Right renal cortex interstitium (tissue), 3 donors: ENCODE results near the gene FAM162A. TPM values are rescaled to one million over a fixed set of nuclear protein-coding genes. Genes with fewer than 3 reads are reported as not detected.
"Not testable (repeated sequence)": the region's sequence is repeated elsewhere in the genome, so short reads cannot be mapped to it uniquely, and the experiment has no call there.

Source experiments
- DNase-seq, 3 donors: peaks; one replicate each; pipeline ENCODE4 v3.0.0-alpha.2; 2013; ENCODE audit warnings: low read depth in 3 of 3, low spot score in 2 of 3
- polyA plus RNA-seq, 3 donors: library from polyadenylated mRNA; unstranded; fragments of 120-200 nt; gene quantifications; one replicate each; pipeline ENCODE4 v1.2.1, GENCODE V29; 2013; ENCODE audit not compliant: insufficient read length in 3 of 3

The FAM162A gene, protein sequence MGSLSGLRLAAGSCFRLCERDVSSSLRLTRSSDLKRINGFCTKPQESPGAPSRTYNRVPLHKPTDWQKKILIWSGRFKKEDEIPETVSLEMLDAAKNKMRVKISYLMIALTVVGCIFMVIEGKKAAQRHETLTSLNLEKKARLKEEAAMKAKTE
- 10 to 100 TPM; 81.7 to 86.4 (median 85.7) TPM for polyA plus RNA-seq

DNA sequence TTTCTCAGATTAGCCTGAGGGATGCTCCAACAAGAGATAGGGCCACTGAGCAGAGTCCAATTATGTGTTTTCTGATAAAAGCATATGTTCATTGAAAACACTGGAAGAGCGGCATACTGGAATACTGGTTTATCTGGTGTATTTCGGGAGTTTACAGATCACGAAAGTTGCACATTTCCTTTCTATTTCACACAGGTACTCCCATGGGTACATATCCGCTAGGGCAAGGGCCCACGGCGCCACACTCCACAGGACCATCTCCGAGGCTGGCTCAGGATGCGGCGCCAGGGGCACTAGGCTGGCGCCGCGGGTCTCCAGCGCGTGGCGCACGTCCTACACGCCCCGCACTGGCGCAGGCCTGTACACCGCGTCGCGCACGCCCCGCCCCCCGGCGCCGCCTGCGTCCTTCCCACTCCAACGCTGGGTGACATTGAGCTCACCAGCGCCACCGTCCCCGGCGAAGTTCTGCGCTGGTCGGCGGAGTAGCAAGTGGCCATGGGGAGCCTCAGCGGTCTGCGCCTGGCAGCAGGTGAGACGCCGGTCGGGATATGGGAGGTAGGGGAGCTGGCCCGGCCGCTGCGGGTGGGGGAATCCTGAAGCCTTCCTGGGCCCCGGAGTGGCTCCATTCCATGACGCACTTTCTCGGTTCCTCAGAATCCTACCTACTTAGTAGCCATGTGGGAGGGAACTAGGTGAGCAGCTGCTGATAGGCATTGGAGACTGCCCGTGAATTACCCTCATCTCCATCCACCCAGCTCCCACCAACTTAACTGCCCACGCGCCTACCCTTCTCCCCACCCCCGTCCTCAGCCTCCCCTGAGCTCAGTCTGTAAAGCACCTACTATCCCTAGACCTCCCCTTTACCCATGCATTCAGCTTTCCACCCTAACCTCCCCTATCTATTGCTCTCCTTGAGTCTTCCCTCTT is at the start of gene FAM162A:
TSS of gene FAM162A (plus strand) at position 412 of the 927 bp plus-strand sequence. CDS start at position 496, 84 bp downstream.
- DNase-seq: peak; percentile 82 to 90 (median 85)

DNA sequence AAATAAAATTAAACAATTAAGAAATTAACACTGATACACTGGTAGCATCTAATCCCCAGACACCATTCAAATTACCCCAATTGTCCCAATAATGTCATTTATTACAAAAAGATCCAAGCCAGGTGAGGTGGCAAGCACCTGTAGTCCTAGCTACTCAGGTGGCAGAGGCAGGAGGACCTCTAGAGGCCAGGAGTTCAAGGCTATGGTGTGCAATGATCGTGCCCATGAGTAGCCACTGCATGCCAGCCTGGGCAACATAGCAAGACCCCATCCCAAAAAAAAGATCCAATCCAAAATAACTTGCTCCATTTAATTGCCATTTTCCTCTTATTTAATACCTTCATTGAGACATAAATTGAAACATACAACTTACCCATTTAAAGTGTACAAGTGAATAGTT is 41.2 kb upstream of the FAM162A start:
- DNase-seq: no peak

DNA sequence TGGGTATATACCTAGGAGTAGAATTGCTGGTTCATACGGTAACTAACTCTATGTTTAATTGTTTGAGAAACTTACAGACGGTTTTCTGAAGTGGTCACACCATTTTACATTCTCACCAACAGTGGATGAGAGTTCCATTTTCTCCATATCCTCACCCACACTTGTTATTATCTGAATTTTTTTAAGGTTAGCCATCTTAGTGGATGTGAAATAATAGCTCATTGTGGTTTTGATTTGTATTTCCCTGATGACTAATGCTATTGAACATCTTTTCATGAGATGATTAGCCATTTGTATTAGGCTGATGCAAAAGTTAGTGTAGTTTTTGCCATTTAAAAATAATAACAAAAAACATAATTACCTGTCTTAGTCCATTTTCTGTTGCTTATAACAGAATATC is 40.3 kb upstream of the FAM162A start:
- no peak for DNase-seq

DNA sequence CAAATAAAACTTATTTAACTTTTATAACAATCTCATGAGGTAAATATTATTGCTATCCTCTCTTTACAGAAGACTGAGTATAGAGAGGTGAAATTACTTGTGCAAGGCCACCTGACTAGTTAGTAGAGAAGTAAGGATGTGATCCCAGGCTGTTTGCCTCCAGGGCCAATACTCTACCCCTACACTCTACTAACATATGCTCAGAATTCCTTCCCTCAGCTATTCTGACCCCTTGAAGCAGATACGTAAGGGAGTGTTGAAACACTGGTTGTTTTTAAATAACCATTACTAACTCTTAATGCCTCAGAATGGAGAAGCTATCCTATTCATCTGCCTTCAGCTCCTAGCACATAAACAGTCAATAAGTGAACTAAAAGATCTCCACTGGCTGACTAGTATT is 34.8 kb upstream of the FAM162A start:
- DNase-seq: no peak

DNA sequence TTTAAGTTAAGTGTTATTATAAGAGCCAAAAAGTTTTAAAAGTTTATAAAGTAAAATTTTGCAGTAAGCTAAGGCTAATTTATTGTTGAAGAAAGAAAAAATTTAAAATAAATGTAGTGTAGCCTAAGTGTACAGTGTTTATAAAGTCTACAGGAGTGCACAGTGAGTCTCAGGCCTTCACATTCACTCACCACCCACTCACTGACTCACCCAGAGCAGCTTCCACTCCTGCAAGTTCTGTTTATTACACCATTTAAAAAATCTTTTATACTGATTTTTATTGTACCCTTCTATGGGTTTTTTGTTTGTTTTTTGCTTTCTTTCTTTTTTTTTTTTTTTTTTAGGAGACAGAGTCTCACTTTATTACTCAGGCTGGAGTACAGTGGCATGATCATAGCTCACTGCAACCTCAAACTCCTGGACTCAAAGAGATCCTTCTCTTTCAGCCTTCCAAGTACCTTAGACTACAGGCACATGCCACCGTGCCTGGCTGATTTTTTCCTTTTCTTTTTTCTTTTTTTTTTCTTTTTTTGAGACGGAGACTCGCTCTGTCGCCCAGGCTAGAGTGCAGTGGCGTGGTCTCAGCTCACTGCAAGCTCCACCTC is 33.1 kb upstream of the FAM162A start:
- no peak for DNase-seq

DNA sequence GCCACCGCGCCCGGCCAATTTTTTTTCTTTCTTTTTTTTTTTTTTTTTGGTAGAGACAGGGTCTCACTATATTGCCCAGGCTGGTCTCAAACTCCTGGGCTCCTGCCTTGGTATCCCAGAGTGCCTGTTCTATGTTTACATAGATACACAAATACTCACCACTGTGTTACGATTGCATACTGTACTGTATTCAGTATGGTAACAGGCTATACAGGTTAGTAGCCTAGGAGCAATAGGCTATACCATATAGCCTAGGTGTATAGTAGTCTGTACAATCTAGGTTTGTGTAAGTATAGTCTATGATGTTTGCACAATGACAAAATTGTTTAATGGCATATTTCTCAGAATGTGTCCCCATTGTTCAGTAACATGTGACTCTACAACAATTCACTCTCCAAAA is 32.4 kb upstream of the FAM162A start:
- no peak for DNase-seq

DNA sequence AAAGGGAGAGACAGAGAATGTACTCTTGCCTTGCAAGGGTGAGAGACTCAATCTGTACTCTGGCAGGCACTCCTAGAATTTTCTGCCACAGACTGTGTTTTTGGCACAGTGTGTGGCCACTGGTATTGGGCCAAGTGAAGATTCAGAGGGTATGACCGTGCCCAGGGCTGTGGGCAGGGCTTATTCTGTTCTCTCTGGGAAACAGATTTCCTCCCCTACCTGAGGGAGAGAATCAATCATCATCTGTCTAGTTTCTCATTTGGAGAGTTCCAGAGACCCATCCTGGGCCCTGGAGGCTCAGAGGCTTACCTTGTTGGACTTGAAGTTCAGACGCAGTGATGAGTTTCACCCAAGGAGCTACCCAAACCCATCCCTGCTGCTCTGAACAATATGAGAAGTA is 30.8 kb upstream of the FAM162A start:
- no peak for DNase-seq

DNA sequence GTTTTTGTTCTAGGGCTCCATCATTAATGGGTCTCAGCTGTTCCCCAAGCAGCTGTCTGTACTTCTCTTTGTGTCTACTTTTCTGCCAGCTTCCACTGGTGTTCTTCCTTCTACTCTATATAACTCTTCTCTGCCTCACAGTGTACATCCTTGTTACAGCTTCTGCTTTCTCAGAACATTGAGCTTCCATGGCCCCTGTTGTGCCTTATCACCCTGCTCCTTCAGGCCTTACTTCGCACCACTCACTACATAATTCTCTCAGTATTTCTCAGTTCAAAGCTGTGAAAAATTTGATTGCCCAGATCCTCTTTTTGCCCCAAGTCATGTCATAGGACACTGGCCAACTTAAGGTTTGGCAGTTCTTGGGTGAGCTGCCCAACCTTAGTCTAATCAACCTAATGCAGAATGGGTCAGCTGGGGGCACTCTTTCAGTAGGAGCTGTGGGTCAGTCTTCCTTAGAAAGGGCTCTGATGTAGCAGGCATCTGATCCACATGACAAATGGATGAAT is 30.0 kb upstream of the FAM162A start:
- no peak for DNase-seq

DNA sequence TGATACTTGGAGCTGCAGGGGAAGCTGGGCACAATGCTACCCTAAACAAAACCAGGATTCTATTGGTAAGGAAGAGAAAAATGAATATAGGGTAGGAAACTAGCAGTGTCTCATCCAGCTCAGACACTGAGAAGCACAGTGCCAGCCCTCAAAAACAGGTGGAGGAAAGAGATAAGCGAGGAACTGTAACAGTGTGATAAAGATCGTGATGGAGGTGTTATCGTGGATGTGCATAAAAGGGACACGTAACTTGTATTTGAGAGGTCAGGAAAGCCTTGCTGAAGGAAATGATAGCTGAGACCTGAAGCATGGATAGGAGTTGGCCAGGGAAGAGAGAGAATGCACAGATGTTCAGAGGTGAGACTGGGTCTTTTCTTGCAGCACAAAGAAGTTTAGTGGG is 28.4 kb upstream of the FAM162A start:
- DNase-seq: no peak

DNA sequence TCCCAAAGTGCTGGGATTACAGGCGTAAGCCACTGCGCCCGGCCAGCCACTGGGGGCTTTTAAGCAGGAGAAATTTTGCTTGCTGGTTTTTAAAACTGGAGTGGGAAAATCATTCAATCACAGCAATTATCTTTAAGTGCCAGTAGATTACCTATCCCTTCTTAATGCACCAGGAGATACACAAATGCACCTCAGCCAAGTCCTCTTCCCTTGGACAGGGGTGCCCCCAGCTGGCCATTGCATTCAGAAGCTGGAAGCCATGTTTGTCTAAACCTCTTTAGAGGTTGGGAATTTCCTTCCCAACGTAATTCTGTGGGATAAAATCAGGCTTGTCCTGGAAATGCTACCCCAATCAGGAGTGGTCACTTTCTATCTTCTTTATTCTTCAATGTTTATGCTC is 27.6 kb upstream of the FAM162A start:
- DNase-seq: peak in 2 of 3 donors; percentile 4 to 13

DNA sequence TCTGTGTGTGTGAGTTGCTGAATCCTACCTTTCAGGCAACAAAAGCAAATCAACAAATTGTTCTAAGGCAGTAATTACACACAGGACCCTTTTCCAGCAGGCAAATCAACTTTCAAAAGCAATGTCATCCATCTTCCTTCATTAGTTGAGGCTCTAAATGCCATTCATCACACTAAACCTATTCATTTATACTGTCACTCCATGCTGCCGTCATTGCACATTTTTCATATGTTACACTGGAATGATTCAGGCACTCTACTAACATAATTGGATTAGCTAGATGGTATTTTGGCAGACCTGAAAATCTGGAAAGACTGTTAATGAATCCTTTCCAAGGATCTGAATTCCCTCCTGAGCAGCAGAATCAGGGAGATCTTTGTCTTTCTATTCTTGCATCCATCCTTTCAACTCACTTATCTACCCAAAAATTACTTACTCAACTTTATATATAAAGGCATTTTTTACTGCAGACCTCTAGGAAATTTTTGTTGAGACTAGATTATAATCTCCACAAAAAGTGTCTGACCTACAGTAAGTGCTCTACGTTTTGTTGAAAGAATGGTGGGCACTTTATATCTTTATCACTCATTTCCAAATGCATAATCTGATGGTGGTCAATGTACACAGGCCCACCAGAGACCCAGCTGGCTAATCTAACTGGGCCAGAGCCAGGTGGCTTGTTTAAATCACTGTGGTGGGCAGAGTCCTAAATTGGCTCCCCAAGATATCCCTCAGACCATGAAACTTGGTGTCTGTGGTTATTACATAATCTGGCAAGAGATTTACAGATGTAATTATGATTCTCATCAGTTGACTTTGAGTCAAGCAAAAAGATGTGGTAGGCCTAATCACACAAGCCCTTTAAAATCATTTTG is 25.9 kb upstream of the FAM162A start:
- no peak for DNase-seq

DNA sequence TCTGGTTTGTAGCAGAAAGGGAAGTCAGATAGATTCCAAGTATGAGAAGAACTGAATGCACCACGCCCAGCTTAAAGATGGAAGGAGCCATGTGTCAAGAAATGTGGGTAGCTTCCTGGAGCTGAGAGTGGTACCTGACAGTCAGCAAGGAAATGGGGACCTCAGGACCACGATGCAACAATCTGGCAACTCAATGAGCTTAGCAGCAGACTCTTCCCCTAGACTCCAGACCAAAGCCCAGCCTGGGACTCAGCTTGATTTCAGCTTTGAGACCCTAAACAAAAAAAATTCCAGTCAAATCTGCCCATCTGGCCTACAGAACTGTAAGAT is 25.3 kb upstream of the FAM162A start:
- DNase-seq: no peak

DNA sequence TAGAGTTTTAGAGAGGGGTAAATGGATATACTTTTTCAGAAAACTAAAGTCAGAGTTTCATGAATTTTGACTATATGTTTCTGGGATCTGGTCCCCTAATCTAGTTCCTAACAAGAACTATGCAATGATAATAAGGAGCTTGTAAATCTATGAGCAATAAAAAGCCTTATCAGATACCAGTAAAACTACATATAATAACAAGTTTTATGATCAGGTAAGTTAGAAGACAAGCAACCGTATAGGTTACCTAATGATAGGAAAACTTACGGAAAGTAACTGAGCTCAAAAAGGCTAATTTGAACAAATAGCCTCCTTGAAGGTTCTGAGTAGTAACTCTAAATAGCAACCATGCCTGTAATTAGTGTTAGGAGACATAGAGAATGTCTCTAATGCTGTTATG is 22.0 kb upstream of the FAM162A start:
- DNase-seq: no peak

DNA sequence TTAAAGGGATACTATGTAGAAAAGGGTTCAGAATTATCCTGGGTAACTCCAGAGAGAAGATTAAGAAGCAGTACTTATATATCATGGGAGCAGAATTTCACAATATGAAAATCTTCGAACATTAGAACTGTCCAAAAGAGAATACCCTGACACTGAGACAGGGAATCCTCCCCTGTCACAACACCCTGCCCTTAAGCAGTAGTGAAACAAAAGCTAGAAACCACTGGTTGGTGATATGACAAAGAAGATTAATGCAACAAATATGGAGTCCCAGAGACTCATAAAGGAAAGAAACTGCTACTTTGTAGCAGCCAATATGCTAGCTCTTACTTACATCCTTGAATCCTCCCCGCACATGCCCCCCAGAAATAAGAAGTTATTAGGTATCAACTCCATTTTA is 19.5 kb upstream of the FAM162A start:
- DNase-seq: no peak

DNA sequence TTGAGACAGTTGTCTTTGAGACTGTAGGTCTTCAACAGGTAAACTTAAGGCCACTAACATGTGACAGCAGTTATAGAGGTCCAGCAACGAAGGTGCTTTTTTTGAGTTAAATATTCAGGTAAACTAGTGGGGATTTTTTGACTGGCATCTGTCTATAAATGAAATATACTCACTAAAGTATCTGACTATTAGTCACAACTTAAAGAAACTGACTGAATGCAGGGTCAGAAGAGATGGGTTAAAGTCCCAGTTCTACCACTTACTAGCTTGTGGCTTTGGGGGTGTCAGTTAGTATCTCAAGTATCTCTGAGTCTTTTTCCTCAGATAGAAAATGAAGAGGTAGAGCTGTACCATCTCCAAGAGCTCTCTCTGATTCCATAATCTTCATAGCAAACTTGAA is 18.9 kb upstream of the FAM162A start:
- no peak for DNase-seq

DNA sequence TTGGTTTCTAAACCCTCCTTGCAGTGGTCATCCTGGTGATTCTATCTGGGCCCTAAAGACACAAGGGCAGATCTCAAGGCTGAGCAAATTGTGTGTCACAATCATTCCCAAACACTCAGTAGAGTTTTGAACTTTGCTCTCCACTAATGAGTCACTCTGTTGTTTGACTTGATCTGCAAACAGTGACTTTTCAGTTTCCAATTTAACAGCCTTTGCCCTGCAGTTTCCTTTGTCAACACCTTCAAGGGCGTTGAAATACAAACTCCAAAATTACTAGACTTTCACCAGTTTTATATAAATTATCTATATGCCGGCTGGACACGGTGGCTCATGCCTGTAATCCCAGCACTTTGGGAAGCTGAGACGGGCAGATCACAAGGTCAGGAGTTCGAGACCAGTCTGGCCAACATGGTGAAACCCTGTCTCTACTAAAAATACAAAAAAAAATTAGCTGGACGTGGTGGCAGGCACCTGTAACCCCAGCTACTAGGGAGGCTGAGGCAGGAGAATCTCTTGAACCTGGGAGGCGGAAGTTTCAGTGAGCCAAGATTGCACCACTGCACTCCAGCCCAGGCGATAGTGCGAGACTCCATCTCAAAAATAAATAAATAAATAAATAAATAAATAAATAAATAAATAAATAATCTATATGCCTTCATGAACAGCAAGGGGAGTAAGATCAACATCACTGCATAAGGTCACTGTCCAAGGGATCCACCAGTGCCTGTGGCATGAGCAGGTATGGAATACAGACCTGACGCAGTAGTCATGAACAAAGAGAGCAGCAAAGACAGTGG is 18.2 kb upstream of the FAM162A start:
- not testable (repeated sequence) for DNase-seq

DNA sequence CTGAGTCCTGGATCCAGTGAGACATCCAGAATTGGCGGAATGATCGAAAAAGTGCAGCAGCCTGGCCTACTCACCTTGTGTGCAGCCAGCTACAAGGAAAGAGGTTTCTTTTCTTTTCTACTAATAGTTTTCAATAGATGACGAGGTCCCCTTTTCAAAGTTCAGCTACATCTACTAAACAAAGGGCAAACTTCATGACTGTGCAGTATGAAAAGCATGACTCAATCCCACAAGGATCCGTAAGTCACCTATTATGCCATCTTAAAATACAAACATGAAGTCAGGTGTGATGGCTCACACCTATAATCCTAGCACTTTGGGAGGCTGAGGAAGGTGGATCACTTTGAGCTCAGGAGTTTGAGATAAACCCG is 17.6 kb upstream of the FAM162A start:
- DNase-seq: no peak

DNA sequence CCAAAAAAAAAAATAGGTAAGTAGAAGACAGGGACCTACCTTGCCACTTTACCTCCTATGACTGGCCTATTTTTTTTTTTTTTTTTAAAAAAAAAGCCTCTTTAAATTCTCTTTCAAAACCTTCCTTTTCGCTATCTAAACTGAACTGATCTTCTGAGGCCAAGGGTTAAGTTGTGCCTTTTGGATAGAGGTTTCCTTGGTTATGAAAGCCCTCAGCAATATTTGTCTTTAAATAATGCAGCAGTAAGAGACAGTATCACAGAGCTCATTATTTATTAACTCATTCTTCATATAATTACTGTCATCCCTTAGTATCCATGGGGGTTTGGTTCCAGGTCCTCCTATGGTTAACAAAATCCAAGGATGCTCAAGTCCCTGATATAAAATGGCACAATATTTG is 9.9 kb upstream of the FAM162A start:
- no peak for DNase-seq

DNA sequence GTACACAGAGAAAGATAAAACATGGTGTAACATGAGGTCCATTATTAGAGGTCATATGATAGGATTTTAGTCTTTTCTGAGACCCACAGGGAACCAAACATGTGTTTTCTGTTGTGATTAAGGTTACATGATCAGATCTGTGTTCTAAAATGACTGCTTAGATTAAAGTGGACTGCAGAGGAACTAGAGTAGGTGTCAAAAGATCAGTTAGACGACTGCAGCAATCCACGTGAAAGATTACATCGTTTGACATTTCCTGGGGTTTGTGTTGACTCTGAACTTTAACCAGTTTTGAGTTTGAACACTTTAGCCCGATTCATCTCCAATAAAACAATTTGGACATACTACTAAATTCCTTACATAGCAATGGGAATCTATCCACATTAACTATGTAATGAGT is 6.0 kb upstream of the FAM162A start:
- DNase-seq: no peak
